IPS-NIHi11 (cell line): ENCODE data around the gene POLA1.

ENCODE experiments used
- DNase-seq: peaks from one replicate; pipeline ENCODE4 v3.0.0; 2012; ENCODE audit warnings: mixed read lengths, low spot score

POLA1 gene

DNA sequence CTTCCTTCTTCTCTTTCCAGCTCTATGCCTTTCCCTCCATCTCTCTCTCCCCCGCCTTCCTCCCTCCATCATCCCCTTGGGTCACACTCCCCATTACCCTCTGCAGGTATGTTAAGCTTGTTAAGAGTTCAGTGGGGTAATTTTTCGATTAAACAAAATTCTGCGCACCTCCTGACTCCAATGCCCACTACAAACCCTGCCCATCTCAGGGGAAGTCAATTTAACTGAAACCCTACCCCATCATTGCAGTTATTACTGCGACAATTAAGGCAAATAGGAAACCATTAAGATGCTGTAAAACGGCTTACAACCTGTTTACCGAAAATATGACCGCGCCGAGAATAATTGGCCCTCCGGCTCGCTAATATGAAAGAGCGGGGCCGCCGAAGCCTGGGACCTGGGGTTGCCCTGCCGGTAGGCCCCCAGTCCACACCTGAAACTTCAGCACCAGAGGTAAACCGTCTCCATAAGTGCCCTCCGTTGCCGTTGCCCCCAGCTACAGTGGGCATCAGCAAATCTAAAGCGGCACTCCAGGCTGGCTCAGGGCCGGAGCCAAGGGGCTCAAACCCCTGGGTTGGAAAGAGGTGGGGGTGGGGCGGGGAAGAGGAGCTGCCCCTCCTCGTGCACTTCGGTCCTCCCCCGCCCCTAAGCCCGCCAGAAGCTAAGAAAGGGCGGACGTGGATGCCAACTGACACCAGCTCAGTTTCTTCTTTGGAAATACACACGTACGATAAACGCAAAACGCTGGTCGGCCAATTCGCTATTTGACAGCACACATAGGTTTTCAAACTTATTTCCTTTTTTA is 317.3 kb downstream of the POLA1 start:
- no peak for DNase-seq

DNA sequence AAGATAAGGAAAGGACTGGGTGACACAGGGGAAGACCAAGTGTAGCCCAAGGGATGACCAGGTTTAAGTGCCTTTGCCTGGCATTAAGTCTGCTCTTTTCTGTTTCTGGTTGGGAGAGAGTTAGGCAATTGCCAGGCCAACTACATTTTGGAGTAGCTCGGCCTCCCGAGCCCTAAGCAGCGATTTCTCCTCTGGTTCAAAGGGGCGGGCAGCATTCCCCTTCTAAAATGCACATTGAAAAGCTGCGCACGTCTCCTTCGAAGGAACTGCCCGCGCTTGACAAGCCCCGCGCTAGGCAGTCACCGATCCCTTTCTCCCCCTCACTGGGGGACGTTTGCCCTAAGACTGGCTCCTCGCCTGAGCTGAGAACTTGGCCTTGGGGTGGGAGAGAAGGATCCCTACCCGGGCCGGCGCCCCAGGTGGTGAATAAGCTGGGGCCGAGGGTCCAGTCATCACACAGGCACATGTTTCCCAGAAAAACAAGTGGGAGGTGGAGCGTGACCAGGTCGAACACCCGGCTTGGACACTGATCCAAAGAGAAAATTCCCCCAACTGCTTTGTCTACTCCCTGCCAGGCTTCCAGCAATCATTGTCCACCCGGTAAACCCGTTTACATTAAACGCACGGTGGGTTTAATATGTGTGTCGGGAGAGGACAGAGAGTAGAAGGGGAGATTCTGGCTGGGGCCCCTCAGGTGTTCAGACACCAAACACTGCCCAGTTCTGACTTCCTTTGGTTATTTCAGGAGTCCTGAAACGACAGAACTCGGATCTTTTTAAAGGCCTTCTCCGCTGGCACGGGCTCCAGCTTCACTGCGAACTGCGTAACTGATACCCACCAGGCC is 318.1 kb downstream of the POLA1 start:
- DNase-seq, result no peak

DNA sequence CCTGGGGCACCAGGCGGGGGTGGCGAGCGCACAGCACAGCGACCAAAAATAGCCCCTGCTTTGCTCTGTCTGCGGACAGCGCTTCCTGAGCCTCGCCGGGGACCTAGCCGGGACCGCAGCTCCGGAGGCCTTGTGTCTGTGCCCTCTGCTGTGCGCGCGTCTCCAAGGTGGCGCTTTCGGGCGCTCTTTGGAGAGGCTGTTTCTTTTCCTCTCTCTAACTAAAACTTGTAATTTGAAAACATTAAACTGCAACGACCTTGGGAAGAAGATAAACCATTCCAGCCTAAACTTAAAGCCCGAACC is 318.7 kb downstream of the POLA1 start:
- no peak for DNase-seq

DNA sequence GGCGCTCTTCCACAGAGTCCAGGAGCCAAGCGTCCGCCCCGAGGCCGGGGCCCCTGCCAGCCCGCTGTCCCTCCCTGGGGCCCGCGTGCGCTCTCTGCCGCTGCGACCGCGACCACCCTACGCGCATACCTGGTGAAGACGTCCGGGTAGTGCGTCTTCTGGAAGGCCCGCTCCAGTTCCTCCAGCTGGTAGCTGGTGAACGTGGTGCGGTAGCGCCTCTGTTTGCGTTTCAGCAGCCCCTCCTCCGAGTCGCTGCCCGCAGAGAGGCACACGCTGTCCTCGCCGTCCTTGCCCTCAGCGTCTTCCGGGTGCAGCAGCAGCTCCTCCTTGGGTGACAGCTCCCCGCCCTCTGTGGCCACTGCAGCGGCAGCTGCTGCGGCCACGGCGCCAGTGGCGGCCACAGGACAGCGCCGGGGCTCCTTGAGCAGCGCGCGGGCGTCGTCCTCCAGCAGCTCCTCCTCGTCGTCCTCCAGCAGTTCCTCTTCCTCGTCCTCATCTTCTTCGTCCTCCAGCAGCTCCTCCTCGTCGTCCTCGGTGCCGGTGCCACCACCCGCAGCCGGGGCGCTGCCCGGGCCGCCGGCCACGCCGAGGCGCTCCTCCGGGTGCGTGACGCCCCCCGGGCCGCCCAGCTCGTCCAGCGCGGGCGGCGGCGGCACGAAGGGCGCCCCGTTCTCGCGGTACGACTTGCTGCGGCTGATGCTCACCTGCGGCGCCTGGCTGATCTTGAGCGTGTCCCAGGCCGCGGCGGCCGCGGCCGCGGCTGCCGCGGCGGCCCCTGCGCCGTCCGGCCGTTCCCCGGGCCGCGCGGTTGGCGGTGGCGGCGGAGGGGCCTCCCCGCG is 319.3 kb downstream of the POLA1 start:
- no peak for DNase-seq

DNA sequence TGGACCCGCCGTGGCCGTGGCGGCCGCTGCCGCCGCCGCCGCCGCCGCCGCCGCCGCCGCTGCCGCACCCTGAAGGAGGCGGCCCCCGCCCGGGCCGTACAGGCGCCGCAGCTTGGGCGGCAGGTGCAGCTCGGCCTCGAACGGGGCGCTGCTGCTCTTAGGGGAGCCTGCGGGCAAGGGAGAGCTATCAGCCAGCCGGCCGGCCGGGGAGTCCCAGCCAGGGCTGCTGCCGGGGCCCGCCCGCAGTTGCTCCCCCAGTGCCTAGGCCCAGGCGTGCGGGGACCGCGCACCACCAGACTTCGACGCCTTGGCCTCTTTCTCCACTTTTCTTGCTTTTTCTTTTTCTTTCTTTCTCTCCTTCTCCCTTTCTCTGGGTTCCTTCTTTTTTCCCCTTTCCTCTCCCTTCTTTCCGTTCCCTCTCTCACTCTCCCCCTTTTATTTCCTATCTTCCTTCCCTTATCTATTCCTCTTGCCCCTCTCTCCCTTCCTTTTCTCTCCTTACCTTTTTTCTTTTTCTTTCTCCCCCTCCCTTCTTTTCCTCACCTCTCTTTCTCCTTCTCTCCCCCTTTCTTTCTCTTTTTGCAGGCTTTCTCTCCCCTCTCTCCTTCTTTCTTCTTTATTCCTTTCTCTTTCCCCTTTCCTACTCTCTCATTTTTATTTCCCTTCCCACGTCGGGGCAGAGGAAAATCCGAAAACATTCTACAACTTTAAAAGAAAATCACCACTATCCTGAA is 320.1 kb downstream of the POLA1 start:
- DNase-seq, result no peak

DNA sequence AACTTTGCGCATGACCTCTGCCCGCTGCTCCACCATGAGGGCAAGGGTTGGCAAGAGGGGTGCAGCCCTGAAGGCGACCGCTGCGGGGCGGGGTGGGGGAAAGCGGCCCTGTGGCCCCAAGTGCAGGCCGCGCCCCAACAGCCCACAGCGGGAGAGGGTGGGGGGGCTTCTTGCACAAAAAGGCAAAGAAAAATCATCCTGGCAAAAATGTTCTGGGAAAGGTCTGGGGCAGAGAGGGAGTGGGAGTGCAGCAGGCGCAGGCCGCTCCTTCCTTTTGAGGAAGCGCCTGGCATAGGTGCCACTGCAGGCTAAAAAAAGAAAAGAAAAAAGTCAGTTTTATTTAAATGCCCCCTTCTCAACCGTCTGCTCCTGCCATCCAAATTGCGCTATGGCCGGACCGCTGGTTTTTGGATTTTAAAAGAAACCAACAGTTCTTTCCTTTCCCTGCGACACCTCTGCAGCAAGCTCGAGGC is 320.7 kb downstream of the POLA1 start:
- DNase-seq, result no peak

DNA sequence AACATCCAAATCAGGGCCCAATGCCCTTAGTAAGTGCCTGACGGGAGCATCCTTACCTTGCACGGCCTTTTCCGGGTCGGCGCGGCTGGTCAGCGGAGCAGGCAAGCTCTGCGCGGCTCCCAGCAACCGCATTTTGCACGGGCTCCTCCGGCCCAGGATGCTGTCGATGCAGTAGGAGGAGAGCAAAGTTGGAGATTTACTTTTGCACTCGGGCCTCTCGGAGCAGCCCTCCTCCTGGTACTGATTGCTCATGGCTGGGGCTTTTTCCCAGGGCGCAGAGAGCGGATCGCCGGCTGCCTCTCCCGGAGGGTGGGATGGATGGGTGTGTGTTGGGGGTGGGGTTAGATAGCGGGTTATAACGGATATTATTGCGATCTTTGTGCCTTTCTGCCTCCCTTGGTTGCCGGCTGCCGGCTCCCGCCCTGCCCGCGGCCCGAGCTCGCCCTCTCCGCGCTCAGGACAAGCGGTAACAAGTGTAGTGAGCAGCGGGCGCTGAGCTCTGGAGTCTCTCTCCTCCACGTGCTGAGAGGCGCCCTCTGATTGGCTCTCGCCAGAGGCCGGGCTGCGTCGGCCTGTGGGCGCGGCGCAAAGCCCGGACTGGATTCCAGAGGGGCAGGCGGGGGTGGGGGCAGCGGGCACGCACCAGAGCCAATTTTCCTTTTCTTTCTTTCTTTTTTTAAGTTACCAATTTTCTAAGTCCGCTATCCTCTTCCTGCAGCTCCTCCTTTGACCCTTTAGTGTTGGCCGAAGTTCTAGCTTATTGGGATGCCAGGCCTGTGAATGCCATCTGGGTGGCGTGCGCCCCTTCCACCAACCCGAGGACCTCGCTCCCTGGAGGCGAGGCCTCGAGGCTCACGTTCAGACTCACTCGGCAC is 322.0 kb downstream of the POLA1 start, which contains the start of gene ARX:
TSS of gene ARX (minus strand) at position 480 of the 875 bp plus-strand sequence. CDS start at position 252, 228 bp downstream.
- peak; percentile 79 for DNase-seq

DNA sequence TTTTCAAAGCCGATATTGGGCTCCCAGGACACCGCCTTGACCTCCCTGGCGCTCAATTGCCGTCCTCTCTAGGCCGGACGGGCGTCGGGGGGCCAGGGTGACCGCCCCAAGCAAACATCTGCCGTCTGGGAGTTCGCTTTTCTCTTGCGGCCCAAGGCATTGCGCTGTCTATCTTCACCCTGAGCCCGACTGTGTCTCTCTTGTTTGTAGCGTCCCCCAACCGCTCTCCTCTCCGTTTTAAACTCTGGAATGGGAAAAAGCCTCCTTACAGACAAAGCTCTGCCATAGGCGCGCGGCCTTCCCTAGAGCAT is 322.6 kb downstream of the POLA1 start:
- no peak for DNase-seq

DNA sequence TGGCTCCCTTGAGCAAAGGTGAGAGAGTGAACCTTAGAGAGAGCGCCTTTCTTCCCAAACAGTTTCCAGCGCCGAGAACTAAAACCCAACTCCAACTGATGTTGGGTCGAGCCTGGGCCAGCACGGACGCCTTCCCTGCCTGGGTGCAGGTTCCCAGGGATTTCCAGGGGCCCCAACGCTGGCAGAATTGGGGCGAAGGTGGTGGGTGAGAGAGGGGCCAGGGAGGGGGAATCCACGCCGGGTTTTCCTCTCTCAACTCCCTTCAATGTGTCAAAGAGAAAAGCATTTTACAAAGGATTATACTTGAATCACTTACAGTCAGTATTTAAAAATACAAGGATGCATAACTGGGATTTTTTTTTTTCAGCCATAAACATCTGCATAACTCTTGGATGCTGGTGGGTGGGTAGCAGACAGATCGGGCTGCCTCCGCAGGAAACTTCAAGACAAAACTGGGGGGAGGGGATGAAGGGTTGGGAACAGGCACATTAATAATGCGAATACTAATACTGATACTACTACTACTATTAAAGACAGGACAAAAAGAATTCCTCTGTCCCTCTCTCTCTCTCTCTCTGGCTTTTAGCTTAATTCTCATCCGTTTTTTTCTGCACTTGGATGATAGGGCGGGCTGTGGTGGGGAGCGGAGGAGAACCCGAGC is 323.4 kb downstream of the POLA1 start:
- DNase-seq, result no peak

DNA sequence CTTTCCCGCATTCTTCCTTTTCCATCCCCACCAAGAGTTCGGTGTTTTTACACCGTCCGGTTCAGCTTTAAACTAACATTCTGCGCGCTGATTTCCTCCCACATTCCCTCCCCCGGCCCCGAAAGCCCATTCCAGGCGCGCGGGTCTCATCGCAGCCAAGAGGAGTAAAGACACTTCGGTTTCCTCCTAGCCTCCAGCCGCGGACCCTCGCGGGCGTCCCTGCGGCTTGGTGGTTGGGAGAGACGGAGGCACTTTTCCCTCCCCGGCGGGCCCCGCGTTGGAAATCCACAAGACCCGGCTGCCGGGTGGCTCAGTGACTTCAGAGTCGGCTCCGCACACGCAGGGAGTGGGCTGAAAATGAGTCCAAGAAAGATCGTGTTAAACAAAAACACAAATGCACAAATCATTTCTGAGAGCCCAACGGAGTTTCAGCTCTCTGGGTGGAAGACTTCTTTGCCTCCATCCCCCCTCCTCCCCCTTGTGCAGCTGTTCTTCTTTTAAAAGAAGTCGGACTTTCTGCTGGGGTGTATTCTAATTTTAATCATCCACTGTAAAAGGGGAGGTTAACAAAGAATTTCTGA is 324.0 kb downstream of the POLA1 start:
- DNase-seq, result no peak

DNA sequence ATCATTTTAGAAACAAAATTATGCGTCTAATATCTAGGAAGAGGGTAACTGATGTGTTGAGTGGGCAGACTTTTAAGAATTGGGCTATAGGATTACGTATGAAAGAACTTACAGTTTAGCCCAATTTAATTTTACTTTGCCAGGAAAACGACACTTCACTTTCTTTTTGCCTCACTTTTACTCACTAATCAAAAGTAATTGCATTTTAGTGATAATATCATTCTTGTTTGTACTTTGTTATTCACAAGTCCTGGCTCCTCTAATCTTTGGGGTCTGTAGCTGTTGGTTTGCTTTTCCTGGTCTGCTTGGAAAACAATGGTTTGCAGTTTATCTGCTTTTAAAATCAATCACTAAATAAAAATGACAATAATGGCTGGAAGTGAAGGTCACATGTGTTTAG is 325.0 kb downstream of the POLA1 start:
- DNase-seq, result no peak

DNA sequence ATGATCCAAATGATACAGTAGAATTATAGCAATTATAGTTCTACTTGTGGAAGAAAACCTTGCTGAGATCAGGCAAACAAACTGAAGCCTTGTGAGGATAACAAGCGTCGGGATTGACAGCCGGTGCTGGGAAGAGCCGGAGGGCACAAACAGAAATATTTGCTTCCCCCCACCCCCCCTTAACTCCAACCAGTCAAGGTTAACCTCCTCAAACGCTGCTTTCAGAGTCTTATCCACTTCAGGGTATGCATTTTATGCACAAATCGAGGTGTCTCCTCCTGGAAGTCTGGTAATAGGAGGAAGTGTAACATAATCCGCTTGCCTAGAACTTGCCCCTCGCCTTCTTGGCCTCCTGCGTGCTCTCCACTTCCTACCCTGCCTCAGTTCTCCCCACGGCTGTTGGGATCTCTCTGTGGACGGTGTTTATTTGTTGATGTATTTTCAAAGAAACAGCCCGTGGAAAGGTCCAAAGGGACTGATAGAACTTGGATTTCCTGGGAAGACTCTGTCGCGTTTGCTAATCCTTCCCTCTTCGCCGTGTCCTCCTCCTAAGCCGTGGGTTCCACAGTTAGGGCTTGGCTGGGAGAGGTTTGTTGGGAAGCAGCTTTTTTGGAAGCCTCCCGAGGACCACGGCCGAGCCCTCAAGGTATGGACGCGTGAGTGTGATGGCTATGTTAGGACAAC is 326.1 kb downstream of the POLA1 start:
- DNase-seq, result no peak

DNA sequence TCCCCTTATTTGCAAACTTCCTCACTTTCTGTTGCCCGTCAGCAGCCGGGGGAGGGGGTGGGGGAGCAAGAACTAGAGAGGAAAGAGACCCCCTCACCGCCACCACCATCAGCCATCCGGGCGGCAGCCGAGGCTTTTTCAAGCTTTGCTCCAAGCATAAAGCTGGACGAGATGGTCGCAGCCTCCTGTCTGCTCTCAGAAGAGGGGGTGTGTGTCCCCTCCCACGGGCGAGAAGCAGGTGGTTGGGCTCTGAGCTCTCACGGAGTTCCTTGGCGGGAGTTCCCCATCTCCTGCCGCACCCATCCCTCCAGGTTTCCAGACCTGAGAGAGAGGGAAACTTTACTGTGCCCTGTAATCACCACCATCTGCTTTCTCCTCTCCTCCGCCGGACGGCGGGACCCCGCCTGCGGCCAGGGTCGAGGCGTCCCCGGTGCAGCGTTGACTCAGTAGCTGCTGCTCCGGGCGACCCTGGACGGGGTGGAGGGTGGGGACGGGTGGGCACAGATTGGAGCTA is 326.7 kb downstream of the POLA1 start:
- DNase-seq, result no peak

DNA sequence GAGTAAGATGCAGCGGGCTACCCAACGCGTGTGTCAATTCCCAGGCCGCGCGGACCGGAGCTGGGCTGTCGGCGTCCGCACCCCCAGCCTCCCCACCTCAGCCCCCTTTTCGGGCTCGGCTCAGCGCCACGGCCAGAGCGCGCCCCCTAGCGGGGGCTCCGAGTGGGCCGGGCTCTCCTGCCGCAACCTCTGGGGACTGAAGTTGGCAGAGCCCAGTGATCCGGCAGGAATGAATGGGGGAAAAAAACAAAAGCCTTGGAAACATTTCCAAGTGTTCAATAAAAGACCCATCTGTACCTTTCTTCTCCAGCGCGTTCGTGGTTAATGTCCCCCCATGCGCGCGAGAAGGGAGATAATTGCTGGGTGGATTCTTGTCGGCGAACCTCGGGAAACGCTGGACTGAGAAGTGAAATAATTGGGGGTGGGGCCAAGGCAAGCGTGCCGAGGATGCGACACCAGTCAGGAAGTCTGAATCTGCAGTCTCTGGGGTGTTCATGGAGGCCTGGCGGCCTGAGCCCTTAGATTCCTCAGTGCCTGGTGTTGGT is 327.3 kb downstream of the POLA1 start:
- DNase-seq, result peak; percentile 67

DNA sequence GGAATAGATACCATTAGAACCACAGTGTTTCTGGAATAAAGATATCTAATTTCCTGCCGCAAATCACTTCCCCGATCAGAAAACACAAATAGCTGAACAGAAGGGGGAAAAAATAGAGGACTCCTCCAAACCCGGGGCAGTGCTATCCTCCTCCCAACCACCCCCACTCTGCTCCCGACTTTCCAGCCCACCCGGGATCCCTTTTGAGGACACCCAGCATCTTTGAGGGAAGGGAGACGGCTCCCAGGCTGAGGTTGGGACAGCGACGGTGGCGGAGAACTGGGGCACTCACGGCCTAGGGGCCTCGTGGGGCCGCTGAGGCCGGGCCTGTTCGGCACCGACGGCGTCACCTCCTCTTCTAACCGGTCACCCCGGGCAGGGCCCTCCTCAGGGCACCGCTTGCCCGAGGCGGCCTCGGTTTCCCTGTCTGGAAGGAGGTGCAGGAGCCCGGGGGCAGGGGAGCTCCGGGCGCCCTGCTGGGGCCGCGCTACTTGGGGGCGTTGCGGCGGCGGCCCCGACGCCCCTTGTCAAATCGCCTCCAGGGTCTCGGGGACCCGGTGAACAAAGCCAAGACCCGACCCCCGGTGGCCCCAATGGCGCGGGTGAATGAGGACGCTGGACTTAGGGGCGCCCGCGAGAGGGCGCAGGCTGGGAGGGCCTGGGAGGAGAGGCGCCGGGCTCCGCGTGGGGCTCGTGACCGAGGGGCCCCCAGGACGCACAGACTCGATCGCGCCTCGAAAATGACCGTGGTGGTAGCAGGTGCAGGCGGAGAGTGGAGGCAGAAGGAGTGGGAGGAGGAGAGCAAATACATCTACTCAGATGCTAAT is 329.0 kb downstream of the POLA1 start:
- no peak for DNase-seq

DNA sequence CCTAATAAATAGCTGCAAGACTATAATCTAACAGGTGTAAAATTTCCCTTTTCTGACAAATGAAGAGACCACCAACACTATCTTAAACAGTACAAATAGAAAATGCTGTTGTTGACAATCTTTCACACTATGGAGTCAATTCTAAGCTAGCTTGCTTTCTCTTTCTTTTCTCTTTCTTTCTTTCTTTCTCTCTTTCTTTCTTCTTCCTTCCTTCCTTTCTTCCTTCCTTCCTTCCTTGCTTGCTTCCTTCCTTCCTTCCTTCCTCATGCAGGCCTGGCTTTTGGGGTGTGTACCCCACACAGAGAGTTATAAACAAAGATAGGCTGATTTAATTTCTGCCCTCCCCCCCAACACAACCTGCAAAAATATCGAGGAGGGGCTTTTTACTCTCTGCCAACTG is 330.2 kb downstream of the POLA1 start:
- DNase-seq, result no peak

DNA sequence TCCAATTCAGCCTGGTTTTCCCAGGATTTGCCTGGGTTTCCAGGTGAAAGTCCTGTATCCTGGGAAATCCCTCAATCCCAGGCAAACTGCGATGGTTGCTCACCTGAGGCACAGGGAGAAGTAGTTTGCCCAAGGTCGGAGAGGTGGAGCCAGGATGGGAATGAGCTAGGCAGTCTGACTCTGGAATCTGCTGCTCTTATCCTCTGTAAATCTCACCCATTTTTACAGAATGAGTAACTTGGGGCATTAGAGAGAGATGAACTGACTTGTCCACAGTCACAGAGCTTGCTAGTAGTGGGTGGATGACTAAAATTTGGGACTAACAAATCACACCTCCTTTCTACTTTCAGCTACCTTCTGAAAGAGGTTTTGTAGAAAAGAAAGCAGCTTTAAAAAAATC is 331.9 kb downstream of the POLA1 start:
- no peak for DNase-seq

DNA sequence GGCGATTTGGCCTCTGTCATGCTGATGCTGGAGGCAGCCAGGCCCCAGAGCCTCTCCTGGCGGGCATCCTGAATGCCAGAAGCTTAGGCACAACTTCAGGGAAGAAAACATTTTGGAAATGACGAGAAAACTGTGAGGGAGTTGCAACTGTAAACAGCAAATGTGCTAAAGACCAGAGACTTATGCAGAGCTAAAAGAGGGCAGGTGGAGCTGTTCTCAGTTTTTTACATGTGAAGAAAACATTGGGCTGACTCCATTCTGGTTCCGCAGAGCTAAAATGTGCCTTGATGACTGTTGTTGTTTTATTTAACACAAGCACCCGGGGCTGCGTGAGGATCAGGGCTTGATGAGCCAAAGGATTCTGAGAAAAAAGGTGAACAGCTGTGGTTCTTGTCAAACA is 332.9 kb downstream of the POLA1 start:
- DNase-seq, result no peak
